ENCODE measurements around the gene SUGP1.

SUGP1 gene

GRCh38 chr19:19227217-19227616, 93.1 kb downstream of the SUGP1 start:
- DNase-seq (ENCODE audit: low read depth in 2 of 2): no peak

- no peak for DNase-seq (ENCODE audit: low read depth in 2 of 2)
These were observed 93.6 kb downstream of the SUGP1 start for GRCh38 chr19:19226663-19227062.

- DNase-seq (ENCODE audit: low read depth in 2 of 2): no peak
These were observed 94.1 kb downstream of the SUGP1 start for GRCh38 chr19:19226204-19226603.

All from stimulated activated CD4-positive, alpha-beta T cell treated with anti-CD3 and anti-CD28 coated beads, Interleukin-4, amount 100 ng/mL, for 48 hours (primary cell).